Stomach (tissue), 8 donors: ENCODE data around the gene RSRP1. TPM values are rescaled to one million over a fixed set of nuclear protein-coding genes. Genes with fewer than 3 reads are reported as not detected.

Experiments used
- polyA plus RNA-seq, 3 donors: library from polyadenylated mRNA; stranded (reverse); fragments of 200-250 nt; gene quantifications; one replicate each; pipeline ENCODE4 v1.2.3, GENCODE V29; 2013
- total RNA-seq, 5 donors: library from RNA; depleted of rRNA; stranded (reverse); fragments of >200 nt; gene quantifications; one replicate each; pipeline versions ENCODE4 v1.1.0 to v1.2.3, GENCODE V29; 2014 to 2016
- donor health status: healthy with polysubstance abuse.
- donor health status: Bipolar disorder and iron deficiency.
- donor health status: healthy.

The RSRP1 gene
- total and polyA plus RNA-seq, 8 donors, result 12.8 to 476 (median 151) TPM

Other genes with a start within 250 kb of the RSRP1 start
- gene SYF2, start 15.0 kb downstream of the RSRP1 start, total RNA-seq, result 10 to 100 TPM; 17.9 to 57.3 (median 29.8) TPM
- 100 to 1,000 TPM in 1 of 3 donors, 10 to 100 TPM in 2; 71.1 to 146 (median 85.2) TPM for gene SYF2, start 15.0 kb downstream of the RSRP1 start, polyA plus RNA-seq
- gene RHD, start 25.1 kb upstream of the RSRP1 start, total RNA-seq, result under 1 TPM in 1 of 5 donors, not detected in 4; 0.18 TPM
- not detected for gene RHD, start 25.1 kb upstream of the RSRP1 start, polyA plus RNA-seq
- gene TMEM50A, start 90.9 kb upstream of the RSRP1 start, total RNA-seq, result 100 to 1,000 TPM in 1 of 5 donors, 10 to 100 TPM in 4; 27.2 to 115 (median 67.2) TPM
- 10 to 100 TPM; 40.5 to 83.3 (median 43.7) TPM for gene TMEM50A, start 90.9 kb upstream of the RSRP1 start, polyA plus RNA-seq
- gene RHCE, start 173.4 kb upstream of the RSRP1 start, total RNA-seq, result 1 to 10 TPM in 1 of 5 donors, not detected in 4; 2.9 TPM
- under 1 TPM in 1 of 3 donors, not detected in 2; 0.13 TPM for gene RHCE, start 173.4 kb upstream of the RSRP1 start, polyA plus RNA-seq
- 10 to 100 TPM in 4 of 5 donors, 1 to 10 TPM in 1; 4.9 to 19.8 (median 14.8) TPM for gene MACO1, start 183.4 kb upstream of the RSRP1 start, total RNA-seq
- 1 to 10 TPM; 5.4 to 9.3 (median 5.7) TPM for gene MACO1, start 183.4 kb upstream of the RSRP1 start, polyA plus RNA-seq